Measurements from ENCODE around the gene ZEB2. TPM values are rescaled to one million over a fixed set of nuclear protein-coding genes. Genes with fewer than 3 reads are reported as not detected.
A peak's percentile ranks its signal among the peaks of the same experiment; 100 is the strongest.

ZEB2 gene
- total and polyA plus RNA-seq, 7 experiments from 2014 or later: 0.26 to 534 (median 4.6) TPM

DNA sequence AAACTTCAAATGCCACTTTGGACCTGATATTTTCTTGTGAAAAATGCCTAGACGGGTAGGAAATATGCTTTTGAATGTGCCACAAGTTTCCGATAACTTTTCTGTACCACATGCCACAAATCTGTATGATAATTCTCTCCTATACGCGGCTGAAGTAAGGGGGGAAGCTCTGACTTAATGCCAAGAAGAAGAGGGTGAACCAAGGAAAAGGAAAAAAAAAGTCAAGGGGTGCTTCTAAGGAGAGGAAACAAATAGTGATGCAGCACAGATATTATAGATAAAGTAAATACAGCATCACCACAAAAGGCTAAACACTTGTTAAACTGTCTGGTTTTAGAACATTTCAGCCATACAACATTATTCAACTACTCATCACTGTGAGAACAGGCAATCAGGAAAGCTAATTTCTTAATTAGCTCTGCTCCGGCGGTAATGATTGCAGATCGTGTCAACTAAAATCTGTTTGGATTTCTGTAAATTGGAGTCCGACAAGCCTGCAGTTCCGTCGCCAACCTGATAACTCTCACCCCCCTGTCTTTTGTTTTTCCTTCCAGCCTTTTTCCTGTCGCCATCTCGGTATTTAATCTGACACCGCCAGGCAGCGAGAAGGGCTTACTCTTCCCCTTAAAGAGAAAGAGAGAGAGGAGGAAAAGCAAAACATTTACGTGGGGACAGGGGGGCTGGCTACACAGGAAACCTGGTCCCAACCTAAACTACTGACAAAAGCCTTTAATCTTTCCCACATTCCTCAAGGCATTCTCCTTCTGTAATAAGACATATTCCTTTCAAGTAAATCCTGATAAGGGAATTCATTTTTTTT is 67.5 kb downstream of the ZEB2 start:
- H3K27ac Mint-ChIP-seq: peak overlapping the region in 2 of 9 donors; percentile 13 to 20
- peak overlapping the region in 7 of 10 donors; percentile 5 to 66 (median 45) for H3K4me3 Mint-ChIP-seq
- Histone ChIP-seq H3K27ac (ENCODE audit: low read depth, low read length) (no peak overlapping the region), H3K36me3 (ENCODE audit: control insufficient read depth in 2 of 3, insufficient read depth in 3 of 3, low read length in 3 of 3) (no peaks in the 10 kb centered on the region), H3K27me3 (ENCODE audit: control insufficient read depth in 2 of 2, insufficient read depth in 2 of 2, low read length in 2 of 2) (no peaks in the 10 kb centered on the region), H3K9me3 (ENCODE audit: control insufficient read depth in 2 of 3, low read length in 3 of 3) (no peaks in the 10 kb centered on the region), H3K4me3 (ENCODE audit: low read length) (no peak overlapping the region), H3K4me1 (ENCODE audit: control insufficient read depth in 2 of 2, insufficient read depth in 2 of 2, low read length in 2 of 2) (peaks cover 0 to 10% of the 10 kb centered on the region in 2 donors)
- CTCF ChIA-PET: no interaction called here
- peaks cover 0 to 40% (median 12%) of the 10 kb centered on the region in 7 donors for H3K4me1 Mint-ChIP-seq
- H3K9me3 Mint-ChIP-seq: no peaks in the 10 kb centered on the region
- ATAC-seq (no peak), DNase-seq (no peak)
- peaks cover 14 to 39% (median 29%) of the 10 kb centered on the region in 5 donors for H3K27me3 Mint-ChIP-seq
- POLR2A ChIA-PET: no interaction called here
- intact Hi-C loops (cut with micrococcal nuclease): no loop called here
- H3K36me3 Mint-ChIP-seq: no peaks in the 10 kb centered on the region

- no peaks in the 10 kb centered on the region for H3K9me3 Mint-ChIP-seq
- peaks cover 0 to 33% (median 13%) of the 10 kb centered on the region in 7 donors for H3K4me1 Mint-ChIP-seq
- H3K36me3 ChIP-seq (ENCODE audit: control insufficient read depth in 2 of 3, insufficient read depth in 3 of 3, low read length in 3 of 3): no peaks in the 10 kb centered on the region
- no peak overlapping the region for H3K4me3 Mint-ChIP-seq
- intact Hi-C loops (cut with micrococcal nuclease): no loop called here
- no peaks in the 10 kb centered on the region for H3K9me3 ChIP-seq (ENCODE audit: control insufficient read depth in 2 of 3, low read length in 3 of 3)
- DNase-seq: no peak
- no peaks in the 10 kb centered on the region for H3K36me3 Mint-ChIP-seq
- peaks cover 14 to 32% (median 26%) of the 10 kb centered on the region in 5 donors for H3K27me3 Mint-ChIP-seq
- H3K4me3 ChIP-seq (ENCODE audit: low read length): no peak overlapping the region
- POLR2A ChIA-PET: no interaction called here
- no peak overlapping the region for H3K27ac Mint-ChIP-seq
- no peak overlapping the region for H3K27ac ChIP-seq (ENCODE audit: low read depth, low read length)
- H3K27me3 ChIP-seq (ENCODE audit: control insufficient read depth in 2 of 2, insufficient read depth in 2 of 2, low read length in 2 of 2): no peaks in the 10 kb centered on the region
- ATAC-seq: no peak
- CTCF ChIA-PET: no interaction called here
- H3K4me1 ChIP-seq (ENCODE audit: control insufficient read depth in 2 of 2, insufficient read depth in 2 of 2, low read length in 2 of 2): peaks cover 0 to 10% of the 10 kb centered on the region in 2 donors
These were observed 68.5 kb downstream of the ZEB2 start for GRCh38 chr2:144451443-144451842.

DNA sequence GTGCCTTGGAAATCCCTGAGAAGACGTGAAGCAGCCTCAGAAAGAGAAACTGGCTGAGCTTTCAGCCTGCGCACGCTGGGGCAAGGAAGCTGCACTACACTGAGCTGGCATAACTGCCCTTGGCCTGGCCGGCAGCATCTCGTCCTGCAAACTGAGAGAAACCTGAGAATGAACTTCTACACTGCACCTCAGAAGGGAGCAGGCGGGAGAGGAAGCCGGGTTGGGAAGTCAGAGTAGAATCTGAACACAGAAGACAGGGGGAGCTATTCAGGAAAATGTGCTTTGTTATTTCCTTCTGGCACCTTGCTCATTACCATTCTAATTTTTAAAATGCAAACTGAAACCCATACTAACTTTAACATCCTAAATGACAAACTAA is 70.9 kb downstream of the ZEB2 start:
- Histone ChIP-seq H3K9me3 (ENCODE audit: control insufficient read depth in 2 of 3, low read length in 3 of 3) (no peaks in the 10 kb centered on the region), H3K4me1 (ENCODE audit: control insufficient read depth in 2 of 2, insufficient read depth in 2 of 2, low read length in 2 of 2) (no peaks in the 10 kb centered on the region), H3K36me3 (ENCODE audit: control insufficient read depth in 2 of 3, insufficient read depth in 3 of 3, low read length in 3 of 3) (no peaks in the 10 kb centered on the region), H3K27ac (ENCODE audit: low read depth, low read length) (no peak overlapping the region), H3K4me3 (ENCODE audit: low read length) (no peak overlapping the region), H3K27me3 (ENCODE audit: control insufficient read depth in 2 of 2, insufficient read depth in 2 of 2, low read length in 2 of 2) (no peaks in the 10 kb centered on the region)
- Mint-ChIP-seq H3K36me3 (no peaks in the 10 kb centered on the region), H3K27me3 (peaks cover 12 to 24% (median 18%) of the 10 kb centered on the region in 5 donors), H3K27ac (no peak overlapping the region), H3K9me3 (no peaks in the 10 kb centered on the region), H3K4me1 (peaks cover 0 to 21% (median 13%) of the 10 kb centered on the region in 7 donors), H3K4me3 (no peak overlapping the region)
- ATAC-seq: peak; percentile 20
- ChIA-PET POLR2A (no interaction called here), CTCF (no interaction called here)
- intact Hi-C loops (cut with micrococcal nuclease): no loop called here
- DNase-seq: no peak

- no peak overlapping the region for H3K27ac Mint-ChIP-seq
- H3K27me3 Mint-ChIP-seq: peaks cover 11 to 21% (median 16%) of the 10 kb centered on the region in 5 donors
- Histone ChIP-seq H3K9me3 (ENCODE audit: control insufficient read depth in 2 of 3, low read length in 3 of 3) (no peaks in the 10 kb centered on the region), H3K4me1 (ENCODE audit: control insufficient read depth in 2 of 2, insufficient read depth in 2 of 2, low read length in 2 of 2) (no peaks in the 10 kb centered on the region), H3K27ac (ENCODE audit: low read depth, low read length) (no peak overlapping the region), H3K27me3 (ENCODE audit: control insufficient read depth in 2 of 2, insufficient read depth in 2 of 2, low read length in 2 of 2) (no peaks in the 10 kb centered on the region), H3K36me3 (ENCODE audit: control insufficient read depth in 2 of 3, insufficient read depth in 3 of 3, low read length in 3 of 3) (no peaks in the 10 kb centered on the region), H3K4me3 (ENCODE audit: low read length) (no peak overlapping the region)
- CTCF ChIA-PET: no interaction called here
- DNase-seq: no peak
- no peak overlapping the region for H3K4me3 Mint-ChIP-seq
- POLR2A ChIA-PET: no interaction called here
- no peak for ATAC-seq
- no peaks in the 10 kb centered on the region for H3K36me3 Mint-ChIP-seq
- no peaks in the 10 kb centered on the region for H3K9me3 Mint-ChIP-seq
- peaks cover 0 to 20% (median 13%) of the 10 kb centered on the region in 7 donors for H3K4me1 Mint-ChIP-seq
- intact Hi-C loops (cut with micrococcal nuclease): no loop called here
These were observed 71.4 kb downstream of the ZEB2 start for GRCh38 chr2:144448389-144449027.

- peaks cover 0 to 16% (median 10%) of the 10 kb centered on the region in 7 donors for H3K4me1 Mint-ChIP-seq
- Histone ChIP-seq H3K9me3 (ENCODE audit: control insufficient read depth in 2 of 3, low read length in 3 of 3) (no peaks in the 10 kb centered on the region), H3K4me3 (ENCODE audit: low read length) (no peak overlapping the region), H3K4me1 (ENCODE audit: control insufficient read depth in 2 of 2, insufficient read depth in 2 of 2, low read length in 2 of 2) (no peaks in the 10 kb centered on the region), H3K27ac (ENCODE audit: low read depth, low read length) (no peak overlapping the region), H3K27me3 (ENCODE audit: control insufficient read depth in 2 of 2, insufficient read depth in 2 of 2, low read length in 2 of 2) (no peaks in the 10 kb centered on the region), H3K36me3 (ENCODE audit: control insufficient read depth in 2 of 3, insufficient read depth in 3 of 3, low read length in 3 of 3) (no peaks in the 10 kb centered on the region)
- no peaks in the 10 kb centered on the region for H3K9me3 Mint-ChIP-seq
- H3K27ac Mint-ChIP-seq: no peak overlapping the region
- H3K27me3 Mint-ChIP-seq: peaks cover 5 to 18% (median 14%) of the 10 kb centered on the region in 5 donors
- intact Hi-C loops (cut with micrococcal nuclease): no loop called here
- POLR2A ChIA-PET: no interaction called here
- CTCF ChIA-PET: no interaction called here
- DNase-seq (no peak), ATAC-seq (no peak)
- no peaks in the 10 kb centered on the region for H3K36me3 Mint-ChIP-seq
- no peak overlapping the region for H3K4me3 Mint-ChIP-seq
These were observed 72.4 kb downstream of the ZEB2 start for GRCh38 chr2:144447535-144447934.

- Histone ChIP-seq H3K27ac (ENCODE audit: low read depth, low read length) (no peak overlapping the region), H3K4me3 (ENCODE audit: low read length) (no peak overlapping the region), H3K4me1 (ENCODE audit: control insufficient read depth in 2 of 2, insufficient read depth in 2 of 2, low read length in 2 of 2) (no peaks in the 10 kb centered on the region), H3K27me3 (ENCODE audit: control insufficient read depth in 2 of 2, insufficient read depth in 2 of 2, low read length in 2 of 2) (no peaks in the 10 kb centered on the region), H3K9me3 (ENCODE audit: control insufficient read depth in 2 of 3, low read length in 3 of 3) (no peaks in the 10 kb centered on the region), H3K36me3 (ENCODE audit: control insufficient read depth in 2 of 3, insufficient read depth in 3 of 3, low read length in 3 of 3) (no peaks in the 10 kb centered on the region)
- H3K36me3 Mint-ChIP-seq: no peaks in the 10 kb centered on the region
- H3K9me3 Mint-ChIP-seq: no peaks in the 10 kb centered on the region
- H3K4me1 Mint-ChIP-seq: peaks cover 0 to 10% (median 0%) of the 10 kb centered on the region in 7 donors
- H3K27ac Mint-ChIP-seq: peak overlapping the region in 1 of 9 donors; percentile 5
- H3K27me3 Mint-ChIP-seq: peaks cover 0 to 11% (median 7%) of the 10 kb centered on the region in 5 donors
- no peak for ATAC-seq
- intact Hi-C loops (cut with micrococcal nuclease): no loop called here
- no peak overlapping the region for H3K4me3 Mint-ChIP-seq
- CTCF ChIA-PET: no interaction called here
- no peak for DNase-seq
- POLR2A ChIA-PET: no interaction called here
These were observed 73.8 kb downstream of the ZEB2 start for GRCh38 chr2:144446136-144446535.

DNA sequence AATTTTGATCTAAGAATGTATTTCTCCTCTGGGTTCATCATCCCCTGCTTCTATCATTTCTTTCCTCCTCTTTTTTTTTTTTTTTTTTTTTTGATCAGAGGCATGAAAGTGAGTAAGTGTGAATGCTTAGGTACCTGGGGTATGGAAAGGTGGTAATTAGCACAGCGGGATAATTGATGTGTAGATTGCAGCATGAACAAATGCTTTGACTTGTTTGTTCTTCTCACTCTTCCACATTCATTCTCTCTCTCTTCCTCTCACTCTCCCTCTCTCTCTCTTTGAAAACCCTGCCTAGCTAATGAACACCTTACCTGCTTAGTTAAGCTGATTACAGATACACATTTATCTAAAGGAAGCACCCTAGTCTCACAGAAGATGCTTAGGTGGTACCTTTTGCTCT is 74.7 kb downstream of the ZEB2 start:
- ChIA-PET POLR2A (no interaction called here), CTCF (no interaction called here)
- DNase-seq: no peak
- Histone ChIP-seq H3K27me3 (ENCODE audit: control insufficient read depth in 2 of 2, insufficient read depth in 2 of 2, low read length in 2 of 2) (no peaks in the 10 kb centered on the region), H3K4me1 (ENCODE audit: control insufficient read depth in 2 of 2, insufficient read depth in 2 of 2, low read length in 2 of 2) (no peaks in the 10 kb centered on the region), H3K9me3 (ENCODE audit: control insufficient read depth in 2 of 3, low read length in 3 of 3) (no peaks in the 10 kb centered on the region), H3K27ac (ENCODE audit: low read depth, low read length) (no peak overlapping the region), H3K36me3 (ENCODE audit: control insufficient read depth in 2 of 3, insufficient read depth in 3 of 3, low read length in 3 of 3) (no peaks in the 10 kb centered on the region), H3K4me3 (ENCODE audit: low read length) (no peak overlapping the region)
- Mint-ChIP-seq H3K27me3 (peaks cover 0 to 10% (median 6%) of the 10 kb centered on the region in 5 donors), H3K4me1 (peaks cover 0 to 12% (median 0%) of the 10 kb centered on the region in 7 donors), H3K4me3 (no peak overlapping the region), H3K9me3 (no peaks in the 10 kb centered on the region), H3K27ac (no peak overlapping the region), H3K36me3 (no peaks in the 10 kb centered on the region)
- intact Hi-C loops (cut with micrococcal nuclease): no loop called here
- ATAC-seq: no peak
